ENCODE data around the gene KREMEN2. TPM values are rescaled to one million over a fixed set of nuclear protein-coding genes. Genes with fewer than 3 reads are reported as not detected.

KREMEN2 gene
- total and polyA plus RNA-seq, 2 of the 13 experiments (the other 11 are each of a cell fraction or from before 2014, with no cell fraction given): 0.48 to 1.2 TPM

GRCh38 chr16:3007957-3008689 lies 44.0 kb downstream of the KREMEN2 start (continued):
- no peak; the same call in 1 of the 2 replicates for TF ChIP-seq PAXIP1 (CRISPR knock-in tag; conservative IDR thresholded peaks at IDR 0.05)
- no peak for TF ChIP-seq ZNF138 (CRISPR knock-in tag; IDR thresholded peaks at IDR 0.05; ENCODE audit: low read depth)
- TF ChIP-seq NRL (CRISPR knock-in tag; IDR thresholded peaks at IDR 0.05; ENCODE audit: borderline replicate concordance): no peak
- peak; percentile 96 for TF ChIP-seq PRPF4 (IDR thresholded peaks at IDR 0.05; ENCODE audit: low read depth, low read length, poor library complexity, severe bottlenecking)
- TF ChIP-seq ATF7-NPFF (CRISPR knock-in tag; IDR thresholded peaks at IDR 0.05; ENCODE audit: low read depth): no peak
- 0 out of 2 replicates have a peak, but pooled peaks have one; percentile 30 for TF ChIP-seq SIN3A (IDR thresholded peaks at IDR 0.05; ENCODE audit: borderline replicate concordance, low read depth, low read length)
- TF ChIP-seq REPIN1 (CRISPR knock-in tag; IDR thresholded peaks at IDR 0.05; ENCODE audit: borderline replicate concordance, low read depth): no peak
- no peak for TF ChIP-seq KDM4B (CRISPR knock-in tag; IDR thresholded peaks at IDR 0.05)
- TF ChIP-seq ZBTB38 (CRISPR knock-in tag; IDR thresholded peaks at IDR 0.05): 0 out of 2 replicates have a peak, but pooled peaks have one; percentile 17
- TF ChIP-seq ZMYM3 (CRISPR knock-in tag; IDR thresholded peaks at IDR 0.05): no peak
- no peak for TF ChIP-seq ZNF598 (CRISPR knock-in tag; IDR thresholded peaks at IDR 0.05; ENCODE audit: borderline replicate concordance)
- no peak for TF ChIP-seq ZSCAN20 (CRISPR knock-in tag; IDR thresholded peaks at IDR 0.05; ENCODE audit: borderline replicate concordance)
- no peak for TF ChIP-seq ZNF7 (CRISPR knock-in tag; IDR thresholded peaks at IDR 0.05)
- TF ChIP-seq ZNF281 (CRISPR knock-in tag; IDR thresholded peaks at IDR 0.05; ENCODE audit: borderline replicate concordance): peak; percentile 89
- no peak for TF ChIP-seq E2F1 (CRISPR knock-in tag; IDR thresholded peaks at IDR 0.05)
- TF ChIP-seq ZNF382 (CRISPR knock-in tag; IDR thresholded peaks at IDR 0.05; ENCODE audit: borderline replicate concordance): no peak
- no peak for TF ChIP-seq ZNF776 (CRISPR knock-in tag; IDR thresholded peaks at IDR 0.05)
- TF ChIP-seq HMGXB4 (CRISPR knock-in tag; IDR thresholded peaks at IDR 0.05; ENCODE audit: borderline replicate concordance in 1 of 2, low read depth in 1 of 2): no peak

All from HepG2 (cell line).